ENCODE data around the gene ATXN7L1.

ATXN7L1 gene

DNA sequence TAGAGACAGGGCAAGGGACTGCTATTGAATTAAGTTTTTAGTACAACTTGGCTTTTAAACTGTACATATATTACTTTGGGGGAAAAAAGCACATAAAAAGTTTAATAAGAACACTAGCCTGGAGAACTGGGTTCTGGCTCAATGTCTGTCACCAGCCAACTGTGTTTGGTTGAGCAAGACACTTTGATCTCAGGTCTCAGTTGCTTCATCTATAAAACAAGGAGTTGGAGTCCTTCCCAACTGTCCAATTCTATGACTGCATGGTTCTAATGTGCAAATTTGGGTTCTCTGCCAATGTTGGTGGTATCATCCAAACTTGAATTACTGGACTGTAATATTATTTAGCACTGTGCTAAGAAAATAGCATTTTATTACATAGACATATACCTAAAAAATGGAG lies 50.3 kb downstream of the ATXN7L1 start:
- no peak for FAIRE-seq

DNA sequence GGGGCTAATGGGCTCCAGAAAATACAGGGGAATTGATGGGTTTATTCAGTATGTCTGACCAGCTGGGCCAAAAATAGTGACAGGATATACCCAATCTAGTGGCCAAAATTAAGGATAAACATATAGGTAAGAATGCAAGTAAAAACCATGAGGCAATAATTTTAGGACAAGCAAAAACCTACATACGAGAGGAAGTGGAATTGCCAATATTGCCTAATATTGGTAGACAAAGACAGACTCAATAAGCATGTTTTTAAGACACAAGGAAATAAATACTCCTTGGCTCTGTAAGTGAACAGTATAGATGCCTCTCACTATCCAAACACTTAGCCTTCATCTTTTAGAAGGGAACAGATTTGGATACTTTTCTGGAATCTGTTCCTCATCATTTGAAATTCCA lies 51.0 kb downstream of the ATXN7L1 start:
- no peak for FAIRE-seq

DNA sequence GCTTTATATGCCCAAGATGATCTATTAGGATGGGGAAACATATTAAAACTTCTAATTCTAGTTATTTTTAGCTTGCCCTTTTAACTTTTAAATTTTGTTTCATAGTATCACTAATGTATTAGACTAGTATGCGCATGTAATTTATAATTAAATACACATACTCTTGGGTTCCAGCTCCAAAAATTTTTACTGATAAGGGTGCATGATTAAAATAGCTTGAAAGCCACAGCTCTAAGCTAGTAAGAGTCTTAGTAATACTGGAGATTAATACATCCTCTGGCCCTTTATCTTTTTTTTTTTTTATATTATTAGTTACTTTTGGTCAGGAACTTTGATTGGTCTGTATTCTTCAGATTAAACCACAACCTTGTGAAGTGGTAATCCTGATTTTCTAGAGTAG lies 53.6 kb downstream of the ATXN7L1 start:
- no peak for FAIRE-seq

DNA sequence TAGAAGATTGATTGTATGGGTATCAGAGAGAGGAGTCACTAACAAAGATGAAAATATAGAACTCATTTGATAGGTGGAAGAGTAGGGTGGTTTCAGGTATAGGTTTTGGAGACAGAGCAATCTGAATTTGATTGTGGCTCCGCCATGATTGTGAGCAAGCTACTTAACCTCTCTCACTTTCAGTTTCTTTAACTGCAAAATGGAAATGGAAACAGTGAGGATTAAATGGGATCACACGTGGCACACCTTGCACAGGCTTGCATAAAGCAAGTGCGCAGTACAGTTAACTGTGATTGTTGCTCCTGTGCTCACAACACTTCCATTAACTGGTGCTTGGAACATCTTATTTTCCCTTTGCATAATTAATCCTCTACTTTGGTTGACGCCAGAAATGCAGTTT lies 54.9 kb downstream of the ATXN7L1 start:
- no peak for FAIRE-seq

DNA sequence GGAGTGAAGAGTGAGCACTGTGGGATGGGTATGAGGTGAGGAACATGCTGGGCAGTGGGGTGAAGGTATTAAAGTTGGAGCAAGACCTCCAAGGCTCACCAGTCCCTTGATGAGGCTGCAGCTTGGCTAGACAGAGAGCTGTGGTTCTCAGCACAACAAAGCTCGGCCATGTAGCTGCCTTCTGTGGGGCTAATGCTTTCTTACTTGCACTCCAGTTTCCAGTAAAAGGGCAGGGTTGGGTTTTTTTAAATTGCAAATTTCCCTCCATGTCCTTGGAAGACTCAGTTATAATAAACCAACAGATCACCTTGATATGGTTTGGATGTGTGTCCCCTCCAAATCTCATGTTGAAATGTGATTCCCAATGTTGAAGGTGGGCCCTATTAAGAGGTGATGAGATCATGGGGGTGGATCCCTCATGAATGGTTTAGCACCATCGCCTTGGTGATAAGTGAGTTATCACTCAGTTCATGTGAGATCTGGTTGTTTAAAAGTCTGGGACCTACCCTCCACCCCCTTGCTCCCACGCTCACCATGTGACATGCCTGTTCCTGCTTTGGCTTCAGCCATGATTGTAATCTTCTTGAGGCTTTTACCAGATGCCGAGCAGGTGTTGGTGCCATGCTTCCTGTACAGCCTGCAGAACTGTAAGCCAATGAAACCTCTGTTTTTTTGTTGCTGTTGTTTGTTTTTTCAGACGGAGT lies 55.9 kb downstream of the ATXN7L1 start:
- no peak for FAIRE-seq

DNA sequence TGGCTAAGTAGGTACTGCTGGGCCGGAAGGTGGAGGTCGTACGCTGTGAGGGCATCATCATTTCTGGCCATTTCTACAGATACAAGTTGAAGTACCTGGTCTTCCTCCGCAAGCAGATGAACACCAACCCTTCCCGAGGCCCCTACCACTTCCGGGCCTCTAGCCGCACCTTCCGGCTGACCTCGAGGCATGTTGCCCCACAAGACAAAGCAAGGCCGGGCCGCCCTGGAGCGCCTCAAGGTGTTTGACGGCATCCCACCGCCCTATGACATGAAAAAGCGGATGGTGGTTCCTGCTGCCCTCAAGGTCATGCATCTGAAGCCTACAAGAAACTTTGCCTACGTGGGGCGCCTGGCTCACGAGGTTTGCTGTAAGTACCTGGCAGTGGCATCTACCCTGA lies 56.8 kb downstream of the ATXN7L1 start:
- FAIRE-seq = no peak

DNA sequence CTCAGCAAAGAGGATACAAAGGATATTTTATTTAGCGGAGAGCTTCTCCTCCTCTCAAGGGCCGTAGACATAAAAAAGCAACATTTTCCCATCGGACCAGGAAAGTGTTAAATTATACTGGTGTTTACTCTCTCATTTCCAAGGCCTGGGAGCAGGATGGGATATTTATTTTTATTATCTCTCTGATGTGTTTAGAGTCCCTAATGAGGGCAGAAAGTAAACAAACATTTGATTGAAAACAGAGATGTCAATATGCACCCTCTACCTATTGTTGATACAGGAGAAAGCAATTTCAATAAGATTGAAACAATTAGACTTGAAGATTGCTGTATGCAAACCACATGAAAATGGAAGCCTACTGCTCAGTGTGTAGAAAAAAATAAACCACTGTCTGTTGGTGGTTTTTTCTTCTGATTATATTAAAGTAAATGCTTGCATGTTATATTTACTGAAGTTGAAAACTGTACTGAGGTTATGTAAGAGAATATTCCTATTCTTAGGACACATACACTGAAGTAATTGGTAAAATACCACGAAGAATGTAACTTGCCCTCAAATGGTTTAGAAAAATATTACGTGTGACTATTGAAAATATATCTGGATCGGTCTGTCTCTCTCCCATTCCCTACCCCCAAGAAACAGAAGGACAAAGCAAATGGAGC lies 59.3 kb downstream of the ATXN7L1 start:
- FAIRE-seq = no peak

DNA sequence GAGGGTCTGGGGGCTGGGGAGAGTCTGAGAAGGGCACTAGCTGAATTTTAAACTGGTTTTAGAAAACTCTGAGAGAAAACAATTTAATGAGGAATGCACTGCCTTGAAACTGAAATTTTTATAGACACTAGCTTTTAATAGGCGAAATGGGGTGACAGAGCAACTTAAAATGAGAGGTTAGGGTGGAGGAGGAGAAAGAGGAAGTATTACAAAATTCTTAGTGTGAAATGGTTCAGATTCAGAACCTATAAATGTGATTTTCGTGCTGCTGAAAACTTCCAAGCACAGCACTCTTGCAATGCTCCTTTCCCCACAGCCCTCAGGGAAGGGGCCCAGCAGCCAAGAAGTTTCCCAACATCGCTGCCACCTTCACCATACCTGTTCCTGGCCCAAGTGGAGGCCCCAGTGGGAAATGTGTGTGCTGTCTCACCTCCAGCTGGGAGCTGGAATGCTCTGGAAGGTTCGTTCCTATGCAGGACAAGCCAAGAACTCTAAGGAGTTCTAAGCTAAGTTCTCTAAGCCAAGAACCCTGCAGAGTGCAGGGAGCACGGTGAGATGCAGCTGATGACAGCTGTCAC lies 60.0 kb downstream of the ATXN7L1 start:
- no peak for FAIRE-seq

DNA sequence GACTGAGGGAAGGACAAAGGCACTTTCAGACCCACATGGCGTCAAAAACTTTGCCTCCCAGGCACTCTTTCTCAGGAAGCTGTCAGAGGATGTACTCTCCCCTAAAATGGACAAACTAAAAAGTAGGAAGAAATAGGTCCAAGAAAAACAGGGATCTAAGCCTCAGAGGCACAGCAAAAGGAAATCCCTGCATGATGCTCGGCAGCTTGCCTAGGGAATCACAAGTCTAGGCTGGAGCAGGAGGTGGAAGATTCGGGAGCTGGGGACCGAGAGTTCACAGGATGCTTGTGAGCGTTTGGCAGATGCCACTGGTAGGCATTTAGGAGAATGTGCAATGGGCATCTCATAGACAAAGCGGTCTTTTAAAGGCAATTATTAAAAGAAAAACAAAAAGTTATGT lies 60.8 kb downstream of the ATXN7L1 start:
- FAIRE-seq = no peak

DNA sequence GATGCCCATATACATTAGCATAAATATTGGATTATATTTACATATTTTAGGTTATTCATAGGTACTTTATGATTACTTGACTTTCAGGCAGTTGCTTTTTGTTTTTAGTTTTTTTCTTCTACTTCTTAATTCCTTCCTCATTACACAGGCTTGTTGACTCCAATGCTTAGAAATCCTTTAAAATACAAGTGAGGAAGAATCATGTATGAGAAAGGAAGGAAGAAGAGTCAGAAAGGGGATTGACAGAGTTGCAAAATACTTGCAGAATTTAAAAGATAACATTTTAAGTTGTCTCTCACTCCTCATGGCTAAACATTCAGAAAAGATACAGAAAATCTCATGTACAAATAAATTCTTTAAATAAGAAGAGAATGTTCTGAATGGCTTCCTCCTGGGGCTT lies 61.9 kb downstream of the ATXN7L1 start:
- FAIRE-seq = no peak

DNA sequence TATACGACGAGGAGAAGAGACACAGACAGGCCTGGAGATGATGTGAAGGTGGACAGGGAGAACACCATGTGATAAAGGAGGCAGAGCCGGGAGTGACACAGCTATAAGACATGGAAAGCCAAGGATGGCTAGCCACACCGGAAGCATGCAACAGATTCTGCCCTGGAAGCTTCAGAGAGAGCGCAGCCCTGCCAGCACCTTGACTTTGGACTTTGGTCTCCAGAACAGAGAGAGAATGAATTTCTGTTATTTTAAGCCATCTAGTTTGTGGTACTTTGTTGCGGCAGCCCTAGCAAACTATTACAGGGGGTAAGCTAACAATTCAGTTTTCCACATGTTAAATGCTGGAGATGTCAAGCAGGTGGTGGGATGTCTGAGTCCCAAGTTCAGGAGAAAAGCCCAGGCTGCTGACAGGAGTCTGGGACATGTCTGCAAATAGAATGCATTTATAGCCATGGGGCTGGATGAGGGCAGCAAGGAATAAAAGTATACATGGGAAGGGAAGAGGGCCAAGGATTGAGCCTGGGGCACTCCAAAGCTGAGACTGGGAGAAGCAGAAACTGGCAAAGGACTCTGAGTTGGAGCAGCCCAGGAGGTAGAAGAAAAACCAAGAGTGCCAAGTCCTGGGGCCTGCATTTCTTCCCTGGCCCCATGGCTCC lies 65.1 kb downstream of the ATXN7L1 start:
- no peak for FAIRE-seq

DNA sequence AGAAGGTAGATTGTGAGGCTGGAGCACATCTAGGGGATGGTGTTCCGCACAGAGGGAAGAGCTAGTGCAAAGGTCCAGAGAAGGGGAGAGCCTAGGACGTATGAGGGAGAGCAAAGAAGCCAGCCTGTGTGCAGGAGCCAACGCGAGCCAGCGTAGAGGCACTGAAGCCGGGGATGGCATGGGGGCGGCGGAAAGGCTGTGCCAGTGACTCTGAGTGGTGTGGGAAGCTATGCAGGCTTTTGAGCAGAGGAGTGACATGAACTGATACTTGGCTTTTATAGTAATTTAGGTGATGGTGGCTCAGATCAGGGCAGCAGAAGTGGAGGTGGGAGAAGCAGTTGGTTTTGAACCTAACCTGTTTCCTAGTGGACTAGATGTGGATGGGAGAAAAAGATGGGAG lies 65.8 kb downstream of the ATXN7L1 start:
- FAIRE-seq = no peak

DNA sequence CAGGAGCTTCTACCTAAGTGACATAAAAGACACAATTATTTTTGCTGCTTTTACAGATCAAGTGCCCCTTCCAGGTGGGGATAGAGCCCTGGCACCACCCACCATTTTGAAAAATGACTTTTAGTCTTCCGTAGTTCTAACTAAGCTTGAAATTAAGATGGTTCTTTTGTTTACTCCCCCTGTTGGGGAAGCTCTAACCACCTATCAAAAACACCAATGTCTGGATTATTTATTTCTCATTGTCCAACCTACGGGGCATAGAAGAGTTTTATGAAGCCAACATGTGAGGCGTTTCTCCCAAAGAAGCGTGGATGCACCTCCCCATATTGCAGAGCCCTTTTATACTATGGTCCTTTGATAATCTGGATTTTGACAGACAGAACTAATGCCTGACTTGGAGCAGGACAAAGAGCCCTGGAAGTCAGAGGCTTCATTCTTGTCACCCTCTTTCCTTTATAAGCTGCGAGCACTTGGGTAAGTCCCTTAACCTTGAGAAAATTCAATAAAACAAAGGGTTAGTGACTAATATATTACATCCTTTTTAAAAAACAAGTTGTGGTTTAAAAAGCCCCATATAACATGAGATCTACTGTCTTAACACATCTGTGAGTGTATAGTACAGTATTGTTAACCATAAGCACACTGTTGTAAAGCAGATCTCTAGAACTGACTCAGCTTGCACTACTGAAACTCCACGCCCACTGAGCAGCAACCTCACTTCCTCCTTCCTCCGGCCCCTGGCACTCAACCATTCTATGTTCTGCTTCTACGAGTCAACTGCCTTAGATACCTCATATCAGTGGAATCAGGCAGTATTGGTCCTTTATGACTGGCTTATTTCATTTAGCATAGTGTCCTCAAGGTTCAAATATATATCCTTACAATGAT lies 67.5 kb downstream of the ATXN7L1 start:
- FAIRE-seq = no peak

DNA sequence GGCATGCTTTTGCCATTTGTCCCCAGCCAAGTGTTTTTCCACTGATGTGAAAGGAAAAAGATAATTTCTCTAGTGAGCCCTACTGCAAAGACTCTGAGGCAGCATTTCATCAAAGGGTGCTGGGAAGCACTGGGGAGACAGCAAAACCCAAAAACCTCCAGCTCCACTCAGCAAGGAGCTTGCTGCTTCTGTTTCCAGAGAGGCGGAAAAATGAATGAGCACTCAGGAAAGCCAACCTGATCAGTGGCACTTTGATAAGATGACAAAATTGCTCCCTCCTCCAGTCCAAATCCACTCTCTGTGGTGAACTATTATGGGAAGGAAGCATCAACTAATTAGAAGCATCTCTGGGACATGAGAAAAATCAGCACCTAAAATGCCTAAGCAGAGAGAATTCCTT lies 68.2 kb downstream of the ATXN7L1 start:
- no peak for FAIRE-seq

DNA sequence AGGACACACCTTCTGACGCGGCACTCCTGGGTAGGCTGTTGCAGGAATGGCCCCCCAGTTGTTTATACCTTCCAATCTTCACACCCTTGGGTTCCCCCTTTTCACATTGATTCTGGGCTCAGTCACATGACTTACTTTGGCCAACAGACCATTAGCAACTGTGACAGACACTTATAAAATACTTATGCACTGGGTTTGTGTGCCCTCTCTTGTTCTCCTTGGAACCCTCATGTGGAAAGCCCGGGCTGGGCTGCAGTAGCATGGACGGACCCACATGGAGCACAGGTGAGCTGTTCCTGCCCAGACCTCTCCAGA lies 69.0 kb downstream of the ATXN7L1 start:
- no peak for FAIRE-seq

DNA sequence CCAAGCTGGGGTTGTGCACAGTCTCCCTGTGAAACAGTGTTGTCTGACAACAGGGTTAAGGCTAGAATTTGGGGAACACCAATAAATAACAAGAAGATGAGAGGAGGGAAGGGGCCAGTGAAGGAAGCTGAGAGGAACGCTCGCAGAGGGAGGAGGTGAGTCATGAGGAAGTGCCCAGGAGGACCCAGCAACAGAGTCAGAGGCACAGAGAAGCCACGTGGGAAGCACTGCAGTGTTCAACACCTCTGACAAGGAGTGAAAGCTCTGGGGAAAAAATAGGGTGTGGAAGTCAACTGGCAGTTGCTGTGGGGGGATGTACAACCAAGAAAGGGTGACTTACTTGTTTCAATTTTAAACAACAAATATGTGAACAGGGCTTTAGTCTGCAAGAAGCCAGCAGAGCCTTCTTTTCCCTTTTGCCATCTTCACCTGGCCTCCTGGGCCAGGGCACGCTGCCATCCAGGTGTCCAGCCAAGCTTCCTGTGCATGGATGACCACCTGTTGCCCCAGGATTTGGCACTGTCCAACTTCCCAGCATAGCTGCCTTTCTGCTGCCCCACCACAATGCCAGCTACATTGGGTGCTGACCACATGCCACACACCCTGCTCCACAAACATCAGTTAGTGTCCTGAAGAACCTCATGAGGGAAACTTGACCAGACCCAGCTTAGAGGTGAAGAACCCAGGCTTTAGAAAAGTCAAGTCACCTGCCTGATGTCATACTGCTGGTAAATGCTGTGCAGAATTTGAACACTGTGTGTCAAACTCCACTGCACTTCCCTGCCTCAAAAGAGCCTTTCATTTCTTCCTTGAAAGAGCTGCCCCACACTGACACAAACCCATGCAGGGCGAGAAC lies 69.6 kb downstream of the ATXN7L1 start:
- FAIRE-seq = no peak

DNA sequence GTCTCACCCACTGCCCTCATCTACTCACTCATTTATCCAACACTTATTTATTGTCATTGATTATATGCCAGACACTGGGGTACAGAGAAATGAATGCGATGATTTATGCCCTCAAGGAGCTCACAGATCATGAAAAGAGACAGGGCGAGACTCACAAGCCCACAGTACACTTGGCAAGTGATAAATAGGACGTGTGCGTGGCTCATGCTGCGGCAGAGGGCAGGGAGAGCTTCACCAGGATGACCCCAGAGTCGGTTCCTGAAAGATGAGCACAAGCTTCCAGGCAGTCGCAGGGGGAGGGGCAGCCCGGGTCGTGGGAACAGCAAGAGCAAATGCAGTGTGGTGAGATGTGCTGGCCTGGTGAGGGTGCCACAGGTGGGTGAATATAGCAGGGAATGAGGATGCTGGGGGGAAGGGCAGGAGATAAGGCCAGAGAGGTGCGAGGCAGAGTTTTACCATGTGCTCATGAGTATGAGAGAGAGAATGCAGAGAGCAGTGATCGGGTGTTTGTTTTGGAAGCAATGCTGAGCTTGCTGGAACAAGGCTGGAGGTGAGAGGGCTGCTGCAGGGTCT lies 70.9 kb downstream of the ATXN7L1 start:
- no peak for FAIRE-seq

DNA sequence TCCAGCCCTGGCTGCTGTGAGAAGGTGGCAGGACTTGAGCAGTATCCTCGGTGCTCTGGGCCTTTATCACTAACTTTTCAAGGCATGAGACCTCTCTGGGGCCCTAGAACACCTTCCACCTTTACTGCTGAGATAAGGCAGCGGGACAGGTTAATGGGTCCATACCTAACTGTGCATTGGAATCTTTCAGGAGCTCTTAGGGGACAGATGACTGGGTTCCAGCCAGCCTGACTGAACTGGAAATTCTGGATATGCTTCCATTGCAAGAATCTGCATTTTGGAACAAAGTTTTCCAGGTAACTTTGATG lies 73.0 kb downstream of the ATXN7L1 start:
- no peak for FAIRE-seq

DNA sequence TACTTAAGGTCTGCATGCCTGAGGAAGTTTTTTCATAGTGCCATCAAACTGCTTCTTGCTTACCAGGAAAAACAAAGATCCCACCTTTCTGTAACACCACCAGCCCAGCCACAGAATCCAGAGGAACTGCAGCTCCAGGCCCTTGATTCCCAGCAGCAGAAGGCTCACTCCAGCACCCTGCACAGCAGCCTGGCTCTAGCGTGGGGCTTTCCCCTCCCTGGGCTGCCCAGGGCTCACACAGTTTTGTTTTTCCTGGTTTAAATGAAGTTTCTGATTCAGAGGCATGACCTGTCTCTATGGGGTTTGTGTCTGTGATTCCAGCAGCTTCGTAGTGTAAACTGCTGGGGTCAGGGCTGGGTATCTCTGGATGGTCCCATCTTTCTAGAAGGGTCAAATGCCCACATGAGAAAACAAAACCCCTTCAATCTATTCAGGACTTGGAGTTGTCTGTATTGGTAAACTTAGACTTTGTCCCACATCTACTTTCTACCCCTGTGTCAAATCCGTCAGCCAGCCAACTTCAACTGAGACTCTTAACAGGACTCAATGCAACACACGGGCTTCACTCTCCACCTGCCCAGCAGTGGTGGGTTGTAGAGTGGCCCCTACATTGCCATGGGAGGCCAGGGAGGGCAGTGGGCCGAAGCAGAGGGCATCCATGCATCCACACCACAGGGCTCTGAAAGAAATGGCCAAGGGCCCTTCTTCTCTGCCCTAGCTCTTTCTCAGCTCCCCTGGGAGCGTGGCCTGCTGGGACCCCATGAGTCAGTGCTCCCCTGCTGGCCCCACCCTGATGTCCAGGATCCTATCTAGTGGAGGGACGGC lies 73.6 kb downstream of the ATXN7L1 start:
- FAIRE-seq = no peak

DNA sequence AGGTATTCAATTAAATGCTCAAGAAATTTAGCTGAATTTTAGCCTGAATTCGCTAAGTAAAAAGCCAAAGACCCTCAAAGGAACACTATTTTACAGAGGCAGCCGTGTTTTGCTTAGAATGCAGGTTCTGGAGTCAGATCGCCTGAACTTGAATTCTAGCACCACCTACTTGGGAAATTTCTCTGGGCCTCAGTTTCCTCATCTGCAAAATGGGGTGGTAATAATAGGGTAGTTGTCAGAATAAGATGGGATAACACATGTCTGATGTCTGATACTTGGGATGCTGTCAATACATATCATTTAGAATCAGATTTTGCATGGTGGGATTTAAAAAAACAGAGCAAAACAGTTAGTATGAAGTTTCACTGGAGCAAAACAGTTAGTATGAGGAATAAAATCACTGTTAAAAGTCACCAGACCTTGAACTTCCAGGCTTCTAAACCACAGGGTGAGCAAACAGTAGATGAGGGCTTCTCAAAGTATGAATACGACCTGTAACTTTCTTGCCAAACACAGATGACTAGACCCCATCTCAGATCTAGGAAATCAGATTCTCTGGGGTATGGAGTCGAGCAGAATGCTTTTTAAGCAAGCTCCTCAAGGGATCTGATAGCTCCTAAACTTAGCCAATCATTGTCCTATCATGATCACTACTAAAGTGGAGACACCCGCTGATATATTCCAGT lies 75.4 kb downstream of the ATXN7L1 start:
- no peak for FAIRE-seq

DNA sequence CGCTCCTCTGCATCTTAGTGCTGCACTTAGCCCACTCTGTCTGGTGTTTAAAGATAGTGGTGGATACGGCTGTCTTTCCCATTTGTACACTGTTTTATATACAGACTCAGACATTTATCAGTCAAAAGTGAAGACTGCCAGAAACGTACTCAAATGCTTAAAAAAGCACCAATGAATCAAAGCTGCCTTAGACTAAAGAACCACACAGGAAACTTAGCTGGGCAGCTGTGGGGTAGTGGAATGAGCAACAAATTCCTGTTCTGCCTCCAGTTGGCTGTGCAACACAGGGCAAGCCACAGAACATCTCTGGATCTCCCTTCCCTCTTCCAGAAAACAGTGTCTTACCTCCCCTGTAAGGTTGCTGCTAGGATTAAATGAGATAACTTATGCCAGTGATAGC lies 76.0 kb downstream of the ATXN7L1 start:
- FAIRE-seq = no peak
